Osteoblast (primary cell): ENCODE data around the gene OGDH. TPM values are rescaled to one million over a fixed set of nuclear protein-coding genes. Genes with fewer than 3 reads are reported as not detected.
"Not testable (repeated sequence)": the region's sequence is repeated elsewhere in the genome, so short reads cannot be mapped to it uniquely, and the experiment has no call there.

Source experiments
- DNase-seq: peaks from one replicate; pipeline ENCODE4 v3.0.0; 2011; ENCODE audit warnings: low spot score, mixed read lengths; ENCODE audit not compliant: insufficient read length; ENCODE audit errors: missing footprints
- H2AFZ ChIP-seq: 2 replicates; pipeline ENCODE4 v1.6.0; 2011; ENCODE audit warnings: mild to moderate bottlenecking, low read length
- H3K27ac ChIP-seq: 2 replicates; pipeline ENCODE4 v1.5.1; 2011; ENCODE audit warnings: mild to moderate bottlenecking, low read depth, low read length, moderate library complexity
- H3K27me3 ChIP-seq: 2 replicates; pipeline ENCODE4 v1.6.0; 2012; ENCODE audit warnings: mild to moderate bottlenecking, control low read depth, inconsistent platforms, low read length, moderate library complexity; ENCODE audit not compliant: insufficient read depth
- H3K36me3 ChIP-seq: 2 replicates; pipeline ENCODE4 v1.5.1; 2011; ENCODE audit warnings: mild to moderate bottlenecking, low read length, control low read depth, moderate library complexity; ENCODE audit not compliant: insufficient read depth
- H3K4me1 ChIP-seq: 2 replicates; pipeline ENCODE4 v1.5.1; 2011; ENCODE audit warnings: mild to moderate bottlenecking, low read length, control low read depth, moderate library complexity; ENCODE audit not compliant: insufficient read depth
- H3K4me2 ChIP-seq: 2 replicates; pipeline ENCODE4 v1.6.0; 2011; ENCODE audit warnings: mild to moderate bottlenecking, low read length; ENCODE audit not compliant: insufficient read depth
- H3K4me3 ChIP-seq: fragments of 200-600 bp; sonication (generic); 3 replicates; pipeline ENCODE4 v1.5.1; 2012; ENCODE audit warnings: mild to moderate bottlenecking, low read length, inconsistent platforms; ENCODE audit not compliant: insufficient read depth
- H3K79me2 ChIP-seq: 2 replicates; pipeline ENCODE4 v1.6.0; 2012; ENCODE audit warnings: mild to moderate bottlenecking, low read length, control low read depth, inconsistent platforms; ENCODE audit not compliant: insufficient read depth
- H3K9me3 ChIP-seq: 2 replicates; pipeline ENCODE4 v1.5.1; 2011; ENCODE audit warnings: low read depth, low read length, control low read depth
- H4K20me1 ChIP-seq: 2 replicates; pipeline ENCODE4 v1.6.0; 2012; ENCODE audit warnings: mild to moderate bottlenecking, low read length, control low read depth; ENCODE audit not compliant: insufficient read depth
- total RNA-seq: library from RNA; depleted of rRNA; stranded (reverse); fragments of >200 nt; gene quantifications from 2 replicates; pipeline ENCODE4 v1.2.3, GENCODE V29; 2012
- TF ChIP-seq, protein P1 (sequence below): IDR thresholded peaks from 2 replicates; pipeline ENCODE4 v1.5.1; 2011; ENCODE audit warnings: mild to moderate bottlenecking, low read depth, low read length, moderate library complexity; ENCODE audit errors: extremely low read depth

Gene OGDH
- total RNA-seq, 1 donor: 64.4 TPM

DNA sequence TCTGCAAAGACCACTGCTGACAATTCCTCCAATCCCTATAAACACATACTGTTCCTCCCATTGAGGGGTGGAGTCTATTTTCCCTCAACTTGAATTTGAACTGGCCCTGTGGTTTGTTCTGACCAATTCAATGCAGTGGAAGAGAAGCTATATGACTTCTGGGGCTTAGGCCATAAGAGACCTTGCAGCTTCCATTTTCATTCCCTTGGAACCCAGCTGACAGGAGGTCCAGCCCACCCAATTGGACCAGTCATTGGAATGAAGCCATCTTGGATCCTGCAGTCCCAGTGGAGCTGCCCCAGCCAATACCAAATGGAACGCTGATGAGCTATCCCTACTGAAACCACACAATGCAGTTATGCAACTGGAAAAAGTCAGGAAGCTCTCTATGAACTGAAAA is 15.5 kb upstream of the OGDH start:
- Histone ChIP-seq H4K20me1 (no peaks in the 10 kb centered on the region), H3K36me3 (no peaks in the 10 kb centered on the region), H3K4me3 (no peak overlapping the region), H3K27me3 (no peaks in the 10 kb centered on the region), H3K79me2 (no peaks in the 10 kb centered on the region), H3K4me2 (peak overlapping the region; percentile 36), H2AFZ (peak overlapping the region; percentile 56), H3K4me1 (no peaks in the 10 kb centered on the region), H3K27ac (no peak overlapping the region), H3K9me3 (no peaks in the 10 kb centered on the region)
- DNase-seq: peak; percentile 50
- TF ChIP-seq, protein P1, sequence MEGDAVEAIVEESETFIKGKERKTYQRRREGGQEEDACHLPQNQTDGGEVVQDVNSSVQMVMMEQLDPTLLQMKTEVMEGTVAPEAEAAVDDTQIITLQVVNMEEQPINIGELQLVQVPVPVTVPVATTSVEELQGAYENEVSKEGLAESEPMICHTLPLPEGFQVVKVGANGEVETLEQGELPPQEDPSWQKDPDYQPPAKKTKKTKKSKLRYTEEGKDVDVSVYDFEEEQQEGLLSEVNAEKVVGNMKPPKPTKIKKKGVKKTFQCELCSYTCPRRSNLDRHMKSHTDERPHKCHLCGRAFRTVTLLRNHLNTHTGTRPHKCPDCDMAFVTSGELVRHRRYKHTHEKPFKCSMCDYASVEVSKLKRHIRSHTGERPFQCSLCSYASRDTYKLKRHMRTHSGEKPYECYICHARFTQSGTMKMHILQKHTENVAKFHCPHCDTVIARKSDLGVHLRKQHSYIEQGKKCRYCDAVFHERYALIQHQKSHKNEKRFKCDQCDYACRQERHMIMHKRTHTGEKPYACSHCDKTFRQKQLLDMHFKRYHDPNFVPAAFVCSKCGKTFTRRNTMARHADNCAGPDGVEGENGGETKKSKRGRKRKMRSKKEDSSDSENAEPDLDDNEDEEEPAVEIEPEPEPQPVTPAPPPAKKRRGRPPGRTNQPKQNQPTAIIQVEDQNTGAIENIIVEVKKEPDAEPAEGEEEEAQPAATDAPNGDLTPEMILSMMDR: no peak

DNA sequence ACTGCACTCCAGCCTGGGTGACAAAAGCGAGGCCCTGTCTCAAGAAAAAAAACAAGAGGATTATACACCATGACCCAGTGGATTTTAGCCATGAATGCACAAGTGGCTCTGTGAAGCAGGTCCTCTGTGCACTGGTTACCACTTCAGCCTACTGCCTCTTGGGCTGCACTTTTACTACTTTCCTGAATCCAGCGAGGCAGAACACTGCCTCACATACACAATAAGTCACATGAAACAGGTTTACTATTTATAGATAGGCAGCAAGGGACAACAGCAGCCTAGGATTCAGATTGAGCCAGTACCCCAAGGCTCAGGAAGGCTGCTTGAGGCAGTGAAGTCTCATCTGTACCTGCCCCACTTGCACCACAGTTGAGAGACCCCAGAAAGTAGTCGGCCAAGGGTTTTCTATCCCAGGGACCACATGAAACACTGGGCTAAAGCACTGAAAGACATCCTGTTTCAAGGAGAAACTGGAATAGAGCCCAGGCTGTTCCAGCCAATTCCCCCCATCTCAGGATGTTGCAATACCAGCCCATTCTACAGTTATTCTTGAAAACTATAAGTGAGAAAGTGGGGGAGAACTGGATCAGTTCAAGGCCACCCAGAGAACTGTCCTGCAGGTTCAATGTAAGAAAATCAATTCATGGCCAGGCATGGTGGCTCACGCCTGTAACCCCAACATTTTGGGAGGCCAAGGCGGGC is 10.3 kb upstream of the OGDH start:
- DNase-seq: no peak
- Histone ChIP-seq H3K4me2 (no peak overlapping the region), H2AFZ (no peak overlapping the region)

DNA sequence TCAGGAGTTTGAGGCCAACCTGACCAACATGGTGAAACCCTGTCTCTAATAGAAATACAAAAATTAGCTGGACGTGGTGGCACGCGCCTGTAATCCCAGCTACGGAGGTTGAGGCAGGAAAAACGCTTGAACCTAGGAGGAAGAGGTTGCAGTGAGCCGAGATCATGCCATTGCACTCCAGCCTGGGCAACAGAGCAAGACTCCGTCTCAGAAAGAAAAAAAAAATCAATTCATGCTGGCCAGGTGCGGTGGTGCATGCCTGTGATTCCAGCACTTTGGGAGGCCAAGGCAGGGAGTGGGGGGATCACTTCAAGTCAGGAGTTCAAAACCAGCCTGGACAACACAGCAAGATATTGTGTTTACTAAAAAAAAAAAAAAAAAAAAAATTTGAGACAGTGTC is 9.2 kb upstream of the OGDH start:
- H3K4me2 ChIP-seq, H3K27me3 ChIP-seq, H3K9me3 ChIP-seq, H2AFZ ChIP-seq, H3K4me3 ChIP-seq, H3K27ac ChIP-seq, H3K4me1 ChIP-seq, H3K36me3 ChIP-seq, DNase-seq, H3K79me2 ChIP-seq, H4K20me1 ChIP-seq: not testable (repeated sequence)

More for the DNA sequence above, 10.3 kb upstream of the OGDH start:
- H3K36me3 ChIP-seq: no peaks in the 10 kb centered on the region
- H3K4me3 ChIP-seq: no peak overlapping the region
- no peaks in the 10 kb centered on the region for H3K79me2 ChIP-seq
- TF ChIP-seq, protein P1: no peak
- no peaks in the 10 kb centered on the region for H3K4me1 ChIP-seq
- no peaks in the 10 kb centered on the region for H3K27me3 ChIP-seq
- H3K9me3 ChIP-seq: no peaks in the 10 kb centered on the region
- H3K27ac ChIP-seq: no peak overlapping the region
- H4K20me1 ChIP-seq: no peaks in the 10 kb centered on the region

GRCh38 chr7:44599222-44599621 is 7.2 kb upstream of the OGDH start:
- H3K36me3 ChIP-seq: no peaks in the 10 kb centered on the region
- TF ChIP-seq, protein P1: no peak

More at GRCh38 chr7:44599222-44599621, 7.2 kb upstream of the OGDH start:
- no peaks in the 10 kb centered on the region for H3K79me2 ChIP-seq
- H3K9me3 ChIP-seq: no peaks in the 10 kb centered on the region
- H3K27me3 ChIP-seq: no peaks in the 10 kb centered on the region
- no peaks in the 10 kb centered on the region for H3K4me1 ChIP-seq
- H3K4me3 ChIP-seq: no peak overlapping the region
- no peak overlapping the region for H2AFZ ChIP-seq
- no peak overlapping the region for H3K27ac ChIP-seq
- no peaks in the 10 kb centered on the region for H4K20me1 ChIP-seq
- no peak overlapping the region for H3K4me2 ChIP-seq
- DNase-seq: no peak
